ENCODE results near the gene AUTS2. TPM values are rescaled to one million over a fixed set of nuclear protein-coding genes. Genes with fewer than 3 reads are reported as not detected.

AUTS2 gene
- total RNA-seq, 1 experiment from 2014 or later: 256 TPM

- H3K4me1 ChIP-seq (ENCODE audit: insufficient read depth, low read length): no peaks in the 10 kb centered on the region
- H2BK5ac ChIP-seq (ENCODE audit: insufficient read length, low read length): no peak overlapping the region
- H3K4me2 ChIP-seq (ENCODE audit: insufficient read depth, insufficient read length, low read length): no peak overlapping the region
- no peak for DNase-seq
- H4K5ac ChIP-seq (ENCODE audit: insufficient read length, low read depth, low read length): no peak overlapping the region
- H4K20me1 ChIP-seq (ENCODE audit: control insufficient read depth, insufficient read depth, insufficient read length): no peaks in the 10 kb centered on the region
- H3K9me3 ChIP-seq (ENCODE audit: control insufficient read depth, low read depth, low read length): no peaks in the 10 kb centered on the region
- no peak overlapping the region for H2BK20ac ChIP-seq (ENCODE audit: low read depth, low read length, poor library complexity, severe bottlenecking)
- H2AK5ac ChIP-seq (ENCODE audit: insufficient read length, low read length): no peak overlapping the region
- peaks cover 4 to 14% of the 10 kb centered on the region in 2 experiments for H3K4me1 Mint-ChIP-seq
- no peak overlapping the region for H3K56ac ChIP-seq (ENCODE audit: insufficient read length, low read depth, low read length)
- no peak overlapping the region for H3K18ac ChIP-seq (ENCODE audit: insufficient read length, low read depth, low read length)
- no peak overlapping the region for H3K4me3 Mint-ChIP-seq
- no peak overlapping the region for H4K91ac ChIP-seq (ENCODE audit: insufficient read length, low read depth, low read length)
- no peak overlapping the region for H3K27ac ChIP-seq (ENCODE audit: insufficient read length, low read depth, low read length)
- no peak overlapping the region for H3K9ac ChIP-seq (ENCODE audit: extremely low read depth, insufficient read length, low read length)
- H4K8ac ChIP-seq (replicated peaks; ENCODE audit: insufficient read length, low read depth, low read length): no peak overlapping the region
- H2BK120ac ChIP-seq (ENCODE audit: low read depth, low read length, poor library complexity, severe bottlenecking): no peak overlapping the region
- no peak overlapping the region for H2BK15ac ChIP-seq (ENCODE audit: low read depth, low read length)
- no peak overlapping the region for H2BK12ac ChIP-seq (ENCODE audit: insufficient read length, low read depth, low read length)
- no peak overlapping the region for H3K23ac ChIP-seq (ENCODE audit: insufficient read length, low read depth, low read length)
- H3K79me2 ChIP-seq (ENCODE audit: insufficient read depth, low read length): no peaks in the 10 kb centered on the region
- no CpG with 5 or more reads among the region's 3 CpGs for WGBS (ENCODE audit: extremely low coverage, insufficient read length, low lambda C conversion rate)
- no peak overlapping the region for H3T11ph ChIP-seq (ENCODE audit: low read length)
- H3K27ac Mint-ChIP-seq: no peak overlapping the region
- H3K27me3 Mint-ChIP-seq (ENCODE audit: low read depth): no peaks in the 10 kb centered on the region; the same call in 1 of the 2 replicates
- H3K14ac ChIP-seq (ENCODE audit: insufficient read depth, low read length): no peak overlapping the region
- no peak overlapping the region for H3K4ac ChIP-seq (ENCODE audit: low read depth, low read length)
- no peaks in the 10 kb centered on the region for H3K36me3 Mint-ChIP-seq (ENCODE audit: insufficient read depth in 1 of 3, low read depth in 3 of 3)
- H3K79me1 ChIP-seq (ENCODE audit: insufficient read depth, low read depth, low read length, poor library complexity, severe bottlenecking): no peaks in the 10 kb centered on the region
- no peaks in the 10 kb centered on the region for H3K9me3 Mint-ChIP-seq
- TF ChIP-seq CTCF (conservative IDR thresholded peaks at IDR 0.05): no peak
- H3K23me2 ChIP-seq (ENCODE audit: insufficient read length, low read depth, low read length, poor library complexity, severe bottlenecking): no peaks in the 10 kb centered on the region
- H2AFZ ChIP-seq (ENCODE audit: low read length): no peak overlapping the region
- no peaks in the 10 kb centered on the region for H3K27me3 ChIP-seq (ENCODE audit: insufficient read depth, low read length)
Observed at GRCh38 chr7:70347463-70348254, 749.4 kb downstream of the AUTS2 start.

Measured in H9 (cell line).